Mucosa of descending colon (tissue), 3 donors: Measurements from ENCODE around the gene CX3CL1. TPM values are rescaled to one million over a fixed set of nuclear protein-coding genes. Genes with fewer than 3 reads are reported as not detected.

ENCODE experiments used
- ATAC-seq: fragments of 200-7000 bp; cut with Tn5 transposase; one replicate; pipeline ENCODE4 v1.9.1; 2020; ENCODE audit warnings: mild to moderate bottlenecking, moderate library complexity
- DNase-seq, 3 donors: peaks; one replicate each; pipeline ENCODE4 v3.0.0-alpha.2; 2020
- H3K36me3 ChIP-seq: fragments of 200-600 bp; one replicate; pipeline ENCODE4 v1.8.0; 2021; ENCODE audit warnings: low read depth, mild to moderate bottlenecking
- H3K4me1 ChIP-seq: fragments of 200-600 bp; one replicate; pipeline ENCODE4 v1.8.0; 2021; ENCODE audit warnings: low read depth, mild to moderate bottlenecking
- H3K4me3 ChIP-seq: fragments of 200-600 bp; one replicate; pipeline ENCODE4 v1.8.0; 2021; ENCODE audit warnings: mild to moderate bottlenecking
- H3K9me3 ChIP-seq: fragments of 200-600 bp; one replicate; pipeline ENCODE4 v1.8.0; 2021; ENCODE audit warnings: mild to moderate bottlenecking
- intact Hi-C, 2 donors: fragments of 100-400 bp; cut with DNase I in 1 of 2; cut with micrococcal nuclease in 1 of 2; formaldehyde crosslinking; loops; one replicate each; pipeline versions ENCODE4 v1.11.0 to v1.11.1; 2022; cut with DNase I, micrococcal nuclease
- total RNA-seq, 3 donors: library from RNA; stranded (reverse); fragmentation: NEBNext Ultra II Directional in 2 of 3; extraction: Animal tissue kit (Norgen Biotek cat#: 25700) in 2 of 3; gene quantifications; one replicate each; pipeline versions ENCODE4 v1.2.1 to v1.2.4, GENCODE V29; 2021 to 2023
- TF ChIP-seq, protein P1 (sequence below): fragments of 200-600 bp; IDR thresholded peaks from one replicate; pipeline ENCODE4 v1.8.0; 2022; ENCODE audit warnings: antibody characterized with exemption, mild to moderate bottlenecking
- donor health status: DM: no; HTN: no; CAD: no; lungs with moderate emphysema.
- donor health status: DM: no; HTN: no; CAD: no.
- donor health status: DM: no; HTN: yes; CAD: no.

Gene CX3CL1
- total RNA-seq, 3 donors from 2014 or later: 2.6 to 10.5 (median 3.5) TPM

GRCh38 chr16:57401943-57402640 lies 29.8 kb downstream of the CX3CL1 start:
- H3K4me3 ChIP-seq: no peak overlapping the region
- no peaks in the 10 kb centered on the region for H3K9me3 ChIP-seq
- ATAC-seq (no peak), DNase-seq (no peak)
- no peaks in the 10 kb centered on the region for H3K36me3 ChIP-seq
- TF ChIP-seq, protein P1, sequence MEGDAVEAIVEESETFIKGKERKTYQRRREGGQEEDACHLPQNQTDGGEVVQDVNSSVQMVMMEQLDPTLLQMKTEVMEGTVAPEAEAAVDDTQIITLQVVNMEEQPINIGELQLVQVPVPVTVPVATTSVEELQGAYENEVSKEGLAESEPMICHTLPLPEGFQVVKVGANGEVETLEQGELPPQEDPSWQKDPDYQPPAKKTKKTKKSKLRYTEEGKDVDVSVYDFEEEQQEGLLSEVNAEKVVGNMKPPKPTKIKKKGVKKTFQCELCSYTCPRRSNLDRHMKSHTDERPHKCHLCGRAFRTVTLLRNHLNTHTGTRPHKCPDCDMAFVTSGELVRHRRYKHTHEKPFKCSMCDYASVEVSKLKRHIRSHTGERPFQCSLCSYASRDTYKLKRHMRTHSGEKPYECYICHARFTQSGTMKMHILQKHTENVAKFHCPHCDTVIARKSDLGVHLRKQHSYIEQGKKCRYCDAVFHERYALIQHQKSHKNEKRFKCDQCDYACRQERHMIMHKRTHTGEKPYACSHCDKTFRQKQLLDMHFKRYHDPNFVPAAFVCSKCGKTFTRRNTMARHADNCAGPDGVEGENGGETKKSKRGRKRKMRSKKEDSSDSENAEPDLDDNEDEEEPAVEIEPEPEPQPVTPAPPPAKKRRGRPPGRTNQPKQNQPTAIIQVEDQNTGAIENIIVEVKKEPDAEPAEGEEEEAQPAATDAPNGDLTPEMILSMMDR: no peak
- intact Hi-C loops: no loop called here
- H3K4me1 ChIP-seq: no peaks in the 10 kb centered on the region

- intact Hi-C loops: no loop called here
- H3K9me3 ChIP-seq: no peaks in the 10 kb centered on the region
- TF ChIP-seq, protein P1: no peak
- H3K36me3 ChIP-seq: no peaks in the 10 kb centered on the region
- H3K4me3 ChIP-seq: no peak within 1 kb of the TSS
- DNase-seq (no peak), ATAC-seq (no peak)
- H3K4me1 ChIP-seq: no peaks in the 10 kb centered on the region
These were observed 31.9 kb downstream of the CX3CL1 start, which contains the start of gene CCL17 for GRCh38 chr16:57403965-57404817. Gene CCL17, plus strand, starts transcription at chr16:57404767. Its CDS starts 9,166 bp downstream, at chr16:57413933.

DNA sequence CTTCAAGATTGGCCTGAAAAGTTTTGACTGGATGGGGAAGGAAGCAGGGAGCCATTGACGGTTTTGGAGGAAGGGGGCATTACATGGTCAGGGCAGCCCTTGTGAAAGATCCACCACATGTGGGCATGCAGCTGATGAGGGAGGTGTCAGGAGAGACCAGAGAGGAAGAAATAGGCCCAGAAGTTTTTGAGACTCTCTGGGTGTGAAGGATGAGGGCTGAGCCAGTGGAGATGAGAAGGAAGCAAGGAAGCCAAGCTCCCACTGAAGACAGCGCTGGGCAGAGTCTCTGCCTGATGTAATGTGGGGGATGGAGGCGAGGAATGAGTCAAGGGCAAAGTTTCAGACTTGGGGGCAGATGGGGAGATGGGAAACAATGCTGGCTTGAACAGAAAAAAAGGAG lies 32.8 kb downstream of the CX3CL1 start:
- Histone ChIP-seq H3K4me1 (no peaks in the 10 kb centered on the region), H3K36me3 (no peaks in the 10 kb centered on the region), H3K4me3 (no peak overlapping the region), H3K9me3 (no peaks in the 10 kb centered on the region)
- TF ChIP-seq, protein P1: no peak
- DNase-seq: no peak
- ATAC-seq: no peak
- intact Hi-C loops: no loop called here

DNA sequence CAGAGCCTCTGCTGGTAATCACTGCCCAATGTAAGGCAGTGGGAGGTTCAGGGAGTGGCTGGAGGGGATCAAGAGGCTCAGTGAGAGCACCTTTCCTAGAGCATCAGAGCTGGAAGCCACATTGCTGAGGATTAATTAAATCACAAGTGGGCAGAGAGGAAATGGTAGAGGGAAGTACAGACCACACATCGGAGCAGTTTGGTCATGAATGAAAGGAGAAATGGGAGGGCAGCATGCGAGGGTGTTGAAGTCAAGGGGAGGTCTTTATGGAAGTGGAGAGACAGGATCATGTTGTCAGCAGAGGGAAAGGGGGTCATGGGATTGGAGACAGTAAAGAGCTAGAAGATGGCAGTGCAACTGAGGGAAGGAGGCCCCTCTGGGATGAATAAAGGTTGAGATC lies 34.6 kb downstream of the CX3CL1 start:
- H3K36me3 ChIP-seq: no peaks in the 10 kb centered on the region
- no peaks in the 10 kb centered on the region for H3K4me1 ChIP-seq
- no peaks in the 10 kb centered on the region for H3K9me3 ChIP-seq
- H3K4me3 ChIP-seq: no peak overlapping the region
- TF ChIP-seq, protein P1: no peak
- DNase-seq: no peak
- no peak for ATAC-seq
- intact Hi-C loops: no loop called here

DNA sequence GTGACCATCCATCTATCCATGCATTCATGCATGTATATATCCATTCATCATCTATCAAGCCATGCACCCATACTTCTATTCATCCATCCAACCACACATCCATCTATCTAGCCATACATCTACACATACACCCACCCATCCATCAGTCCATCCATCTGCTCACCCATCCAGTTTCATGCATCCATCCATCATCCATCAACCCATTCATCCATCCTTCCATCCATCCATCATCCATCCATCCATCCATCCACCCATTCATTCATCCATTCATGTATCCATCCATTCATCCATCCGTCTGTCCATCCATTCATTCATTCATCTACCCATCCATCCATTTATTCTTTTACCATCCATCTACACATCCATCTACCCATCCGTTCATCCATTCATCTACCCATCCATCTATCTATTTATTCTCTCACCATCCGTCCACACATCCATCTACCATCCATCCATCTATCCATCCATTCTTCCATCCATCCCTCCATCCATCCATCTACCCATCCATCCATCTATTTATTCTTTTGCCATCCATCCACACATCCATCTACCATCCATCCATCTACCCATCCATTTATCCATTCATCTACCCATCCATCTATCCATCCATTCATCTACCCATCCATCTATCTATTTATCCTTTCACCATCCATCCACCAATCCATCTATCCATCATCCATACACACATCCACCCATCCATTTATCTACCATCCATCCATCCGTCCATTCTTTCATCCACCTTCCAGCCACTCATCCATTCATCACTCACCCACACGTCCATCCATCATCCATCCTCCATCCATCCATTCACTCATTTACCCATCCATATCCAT lies 35.4 kb downstream of the CX3CL1 start:
- no peaks in the 10 kb centered on the region for H3K4me1 ChIP-seq
- ATAC-seq: no peak
- no peak overlapping the region for H3K4me3 ChIP-seq
- intact Hi-C loops: no loop called here
- no peaks in the 10 kb centered on the region for H3K36me3 ChIP-seq
- no peak for DNase-seq
- TF ChIP-seq, protein P1: no peak
- no peaks in the 10 kb centered on the region for H3K9me3 ChIP-seq
